Measurements from ENCODE around the gene ZNF654.

Gene ZNF654

GRCh38 chr3:88038566-88038965, 20.5 kb upstream of the ZNF654 start:
- no peak for DNase-seq (ENCODE audit: extremely low read depth, low read depth)
- TF ChIP-seq CTCF (IDR thresholded peaks at IDR 0.05; ENCODE audit: low read depth, low read length): no peak

- TF ChIP-seq CTCF (IDR thresholded peaks at IDR 0.05; ENCODE audit: low read depth, low read length): no peak
- DNase-seq (ENCODE audit: extremely low read depth, low read depth): no peak
Measured at GRCh38 chr3:88040529-88040928, 18.5 kb upstream of the ZNF654 start.

- no peak for TF ChIP-seq CTCF (IDR thresholded peaks at IDR 0.05; ENCODE audit: low read depth, low read length)
- DNase-seq (ENCODE audit: extremely low read depth, low read depth): no peak
Measured at GRCh38 chr3:88041005-88041404, 18.1 kb upstream of the ZNF654 start.

- TF ChIP-seq CTCF (IDR thresholded peaks at IDR 0.05; ENCODE audit: low read depth, low read length): no peak
- no peak for DNase-seq (ENCODE audit: extremely low read depth, low read depth)
Measured at GRCh38 chr3:88044411-88044810, 14.6 kb upstream of the ZNF654 start.

- DNase-seq (ENCODE audit: extremely low read depth, low read depth): no peak
- no peak for TF ChIP-seq CTCF (IDR thresholded peaks at IDR 0.05; ENCODE audit: low read depth, low read length)
Measured at GRCh38 chr3:88046766-88047165, 12.3 kb upstream of the ZNF654 start.

GRCh38 chr3:88057630-88058305, 1.3 kb upstream of the ZNF654 start:
- peak; percentile 44 for TF ChIP-seq CTCF (IDR thresholded peaks at IDR 0.05; ENCODE audit: low read depth, low read length)
- DNase-seq (ENCODE audit: extremely low read depth, low read depth): no peak

GRCh38 chr3:88058306-88058580, 812 bp upstream of the ZNF654 start:
- TF ChIP-seq CTCF (IDR thresholded peaks at IDR 0.05; ENCODE audit: low read depth, low read length): no peak
- no peak for DNase-seq (ENCODE audit: extremely low read depth, low read depth)

Measured in AG09319 (cell line).